Cardiac muscle cell (in vitro differentiated cells and primary cell): ENCODE results near the gene SLU7. TPM values are rescaled to one million over a fixed set of nuclear protein-coding genes. Genes with fewer than 3 reads are reported as not detected.

Experiments
- DNase-seq, 2 donors: peaks; one replicate each; pipeline versions ENCODE4 v3.0.0 to v3.0.0-alpha.2; 2010 to 2017; ENCODE audit warnings: low read depth in 1 of 2, low spot score in 1 of 2
- H3K27ac ChIP-seq: fragments of 200-600 bp; sonication (generic); 2 replicates; pipeline ENCODE4 v1.5.1; 2016
- H3K27me3 ChIP-seq: fragments of 200-600 bp; sonication (generic); 2 replicates; pipeline ENCODE4 v1.6.0; 2016; ENCODE audit warnings: control low read depth
- H3K36me3 ChIP-seq: fragments of 200-600 bp; sonication (generic); 2 replicates; pipeline ENCODE4 v1.5.1; 2016; ENCODE audit warnings: control low read depth
- H3K4me1 ChIP-seq: fragments of 200-600 bp; sonication (generic); 2 replicates; pipeline ENCODE4 v1.8.1; 2017; ENCODE audit warnings: low read depth, mild to moderate bottlenecking, mixed run types
- H3K4me3 ChIP-seq: fragments of 200-600 bp; sonication (generic); 2 replicates; pipeline ENCODE4 v1.5.1; 2016; ENCODE audit warnings: mild to moderate bottlenecking
- H3K9me3 ChIP-seq: fragments of 200-600 bp; sonication (generic); 2 replicates; pipeline ENCODE4 v1.5.1; 2017; ENCODE audit warnings: low read depth, mild to moderate bottlenecking, control low read depth
- polyA plus RNA-seq: library from polyadenylated mRNA; unstranded; fragments of >200 nt; fragmentation: Nextera tagmentation; extraction: Ambion mirVana; gene quantifications from 2 replicates; pipeline ENCODE4 v1.2.1, GENCODE V29; 2016
- total RNA-seq: library from RNA; depleted of rRNA; stranded (reverse); fragments of >200 nt; gene quantifications from 2 replicates; pipeline ENCODE4 v1.2.3, GENCODE V29; 2016
- TF ChIP-seq, protein P1 (sequence below): IDR thresholded peaks from 2 replicates; pipeline ENCODE4 v1.5.1; 2012; ENCODE audit warnings: low read depth, mild to moderate bottlenecking, low read length

The SLU7 gene
- total and polyA plus RNA-seq, 2 experiments from 2014 or later = 30.1 to 49.7 TPM

DNA sequence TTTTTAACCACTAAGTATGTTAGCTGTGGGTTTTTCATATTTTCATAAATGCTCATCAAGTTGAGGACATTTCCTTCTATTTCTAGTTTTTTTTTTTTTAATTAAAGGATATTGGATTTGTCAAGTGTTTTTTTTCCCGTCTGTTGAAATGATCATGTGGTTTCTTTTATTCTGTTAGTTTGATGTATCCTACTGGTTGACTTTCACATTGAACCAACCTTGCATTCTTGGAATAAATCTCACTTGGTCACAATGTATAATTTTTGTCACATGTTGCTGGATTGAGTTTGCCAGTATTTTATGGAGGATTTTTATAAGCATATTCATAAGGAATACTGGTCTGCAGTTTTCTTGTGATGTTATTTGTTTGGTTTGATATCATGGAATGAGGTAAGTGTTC, 31.4 kb downstream of the SLU7 start:
- H3K27ac ChIP-seq = no peak overlapping the region
- no peaks in the 10 kb centered on the region for H3K9me3 ChIP-seq
- H3K27me3 ChIP-seq = no peaks in the 10 kb centered on the region
- DNase-seq = no peak
- no peaks in the 10 kb centered on the region for H3K36me3 ChIP-seq
- TF ChIP-seq, protein P1, sequence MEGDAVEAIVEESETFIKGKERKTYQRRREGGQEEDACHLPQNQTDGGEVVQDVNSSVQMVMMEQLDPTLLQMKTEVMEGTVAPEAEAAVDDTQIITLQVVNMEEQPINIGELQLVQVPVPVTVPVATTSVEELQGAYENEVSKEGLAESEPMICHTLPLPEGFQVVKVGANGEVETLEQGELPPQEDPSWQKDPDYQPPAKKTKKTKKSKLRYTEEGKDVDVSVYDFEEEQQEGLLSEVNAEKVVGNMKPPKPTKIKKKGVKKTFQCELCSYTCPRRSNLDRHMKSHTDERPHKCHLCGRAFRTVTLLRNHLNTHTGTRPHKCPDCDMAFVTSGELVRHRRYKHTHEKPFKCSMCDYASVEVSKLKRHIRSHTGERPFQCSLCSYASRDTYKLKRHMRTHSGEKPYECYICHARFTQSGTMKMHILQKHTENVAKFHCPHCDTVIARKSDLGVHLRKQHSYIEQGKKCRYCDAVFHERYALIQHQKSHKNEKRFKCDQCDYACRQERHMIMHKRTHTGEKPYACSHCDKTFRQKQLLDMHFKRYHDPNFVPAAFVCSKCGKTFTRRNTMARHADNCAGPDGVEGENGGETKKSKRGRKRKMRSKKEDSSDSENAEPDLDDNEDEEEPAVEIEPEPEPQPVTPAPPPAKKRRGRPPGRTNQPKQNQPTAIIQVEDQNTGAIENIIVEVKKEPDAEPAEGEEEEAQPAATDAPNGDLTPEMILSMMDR = no peak
- H3K4me3 ChIP-seq = no peak overlapping the region
- H3K4me1 ChIP-seq = no peaks in the 10 kb centered on the region

DNA sequence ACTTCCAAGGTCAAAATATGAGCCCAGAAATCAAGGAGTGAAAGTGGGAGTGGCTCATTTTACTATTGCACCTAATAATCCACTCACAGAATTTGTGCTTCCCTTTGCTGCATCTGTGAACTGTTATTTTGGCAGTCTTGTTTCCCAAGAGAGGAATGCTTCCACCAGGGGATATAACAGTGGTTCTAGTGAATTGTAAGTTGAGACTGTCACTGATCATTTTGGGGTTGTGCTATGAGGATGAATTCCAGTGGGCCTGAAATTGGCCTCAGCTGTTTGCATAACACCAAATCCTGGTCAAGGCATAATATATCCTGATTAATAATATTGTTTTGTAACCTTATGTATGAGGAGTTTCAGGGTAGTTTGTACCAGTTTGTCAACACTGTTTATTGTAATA, 33.4 kb downstream of the SLU7 start:
- no peaks in the 10 kb centered on the region for H3K36me3 ChIP-seq
- no peak overlapping the region for H3K27ac ChIP-seq
- no peaks in the 10 kb centered on the region for H3K9me3 ChIP-seq
- no peak for DNase-seq
- no peaks in the 10 kb centered on the region for H3K4me1 ChIP-seq
- H3K4me3 ChIP-seq = no peak overlapping the region
- TF ChIP-seq, protein P1 = no peak
- H3K27me3 ChIP-seq = no peaks in the 10 kb centered on the region

DNA sequence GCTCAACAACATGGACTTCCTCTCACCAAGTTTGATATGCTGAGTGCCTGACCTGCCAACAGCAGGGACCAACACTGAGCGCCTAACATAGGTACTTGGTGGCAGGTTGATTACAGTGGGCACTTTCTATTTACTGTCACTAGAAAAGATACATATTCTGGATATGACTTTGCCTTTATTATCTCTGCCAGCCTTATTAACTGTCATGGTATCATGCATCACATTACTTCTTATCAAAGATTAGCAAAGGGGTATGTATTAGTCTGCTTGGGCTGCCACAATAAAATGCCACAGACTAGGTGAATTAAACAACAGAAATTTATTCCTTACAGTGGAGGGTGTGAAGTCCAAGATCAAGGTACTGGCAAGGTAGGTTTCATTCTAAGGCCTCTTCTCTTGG, 34.2 kb downstream of the SLU7 start:
- no peak overlapping the region for H3K27ac ChIP-seq
- no peak for DNase-seq
- H3K4me1 ChIP-seq = no peaks in the 10 kb centered on the region
- TF ChIP-seq, protein P1 = no peak
- H3K4me3 ChIP-seq = no peak overlapping the region
- H3K9me3 ChIP-seq = no peaks in the 10 kb centered on the region
- no peaks in the 10 kb centered on the region for H3K27me3 ChIP-seq
- no peaks in the 10 kb centered on the region for H3K36me3 ChIP-seq

DNA sequence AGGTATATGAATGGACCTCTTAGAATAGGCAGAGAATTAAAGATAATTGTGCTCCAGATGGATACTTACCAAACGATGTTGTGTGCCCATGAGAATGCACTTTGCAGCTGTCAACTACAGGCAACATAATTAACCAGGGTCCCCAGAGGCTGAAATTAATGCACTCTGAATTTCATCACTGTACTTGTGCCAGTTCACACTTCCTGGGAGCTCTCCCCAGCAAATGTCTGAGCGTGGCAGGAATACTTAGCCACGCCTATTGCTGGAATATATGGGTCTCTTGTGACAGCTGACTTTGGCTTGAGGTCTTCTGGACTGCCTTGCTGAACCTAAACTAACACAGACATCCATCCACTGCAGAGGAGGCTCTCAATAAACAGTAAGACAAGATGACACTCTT, 36.5 kb downstream of the SLU7 start:
- no peak for DNase-seq
- H3K27ac ChIP-seq = no peak overlapping the region
- TF ChIP-seq, protein P1 = no peak
- H3K4me3 ChIP-seq = no peak overlapping the region
- H3K27me3 ChIP-seq = no peaks in the 10 kb centered on the region
- H3K36me3 ChIP-seq = no peaks in the 10 kb centered on the region
- H3K4me1 ChIP-seq = no peaks in the 10 kb centered on the region
- no peaks in the 10 kb centered on the region for H3K9me3 ChIP-seq

DNA sequence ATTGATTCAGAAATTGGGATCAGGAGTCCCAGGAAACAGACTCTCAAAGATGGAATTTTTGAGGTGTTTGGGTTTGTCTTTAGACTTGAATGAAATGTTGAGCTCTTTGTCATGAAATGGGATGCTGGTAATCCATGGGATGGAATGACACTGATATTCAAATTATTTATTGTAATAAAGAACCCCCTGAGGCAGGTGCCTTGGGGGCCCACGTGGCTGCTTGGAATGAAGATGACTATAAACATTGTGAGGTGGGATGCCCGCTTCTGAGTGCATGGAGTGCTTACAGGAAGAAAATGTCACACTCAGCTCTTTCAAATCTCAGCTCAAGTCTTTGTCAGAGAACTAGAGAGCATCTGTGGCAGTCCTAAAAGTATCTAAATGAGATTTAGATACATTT, 38.8 kb downstream of the SLU7 start:
- Histone ChIP-seq H3K4me1 (no peaks in the 10 kb centered on the region), H3K27ac (no peak overlapping the region), H3K36me3 (no peaks in the 10 kb centered on the region), H3K9me3 (no peaks in the 10 kb centered on the region), H3K27me3 (peaks cover 9% of the 10 kb centered on the region), H3K4me3 (no peak overlapping the region)
- TF ChIP-seq, protein P1 = no peak
- DNase-seq = no peak

DNA sequence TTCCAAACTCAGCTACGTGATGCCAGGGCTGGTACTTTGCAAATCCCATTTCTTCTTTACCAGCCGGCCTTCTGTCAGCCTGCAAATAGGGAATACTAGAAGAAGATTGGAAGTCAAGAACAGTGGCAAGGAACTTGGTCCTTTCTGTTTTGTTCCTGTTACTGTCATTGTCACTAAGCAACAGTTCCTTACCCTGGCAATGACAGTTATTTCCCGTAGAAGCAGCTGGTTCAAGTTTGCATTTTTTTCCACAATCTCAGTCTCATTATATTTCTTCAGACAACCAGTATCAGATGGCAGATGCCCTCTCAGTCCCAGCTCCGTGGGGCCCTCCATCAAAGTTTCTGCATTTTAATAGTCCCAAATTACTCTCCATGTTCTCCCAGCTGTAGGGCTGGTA, 39.4 kb downstream of the SLU7 start:
- H3K4me1 ChIP-seq = no peaks in the 10 kb centered on the region
- H3K27ac ChIP-seq = no peak overlapping the region
- peaks cover 14% of the 10 kb centered on the region for H3K27me3 ChIP-seq
- H3K9me3 ChIP-seq = no peaks in the 10 kb centered on the region
- DNase-seq = no peak
- H3K4me3 ChIP-seq = no peak overlapping the region
- H3K36me3 ChIP-seq = no peaks in the 10 kb centered on the region
- TF ChIP-seq, protein P1 = no peak
